Glutamatergic neuron (in vitro differentiated cells): ENCODE results near the gene NDUFA11. TPM values are rescaled to one million over a fixed set of nuclear protein-coding genes. Genes with fewer than 3 reads are reported as not detected.

Source experiments
- DNase-seq: peaks from one replicate; pipeline ENCODE4 v3.0.0; 2022
- H3K27ac Mint-ChIP-seq: one replicate; pipeline ENCODE4 v1.8.0; 2020; ENCODE audit warnings: mild to moderate bottlenecking, mixed read lengths, inconsistent platforms; ENCODE audit not compliant: unreplicated experiment
- H3K27me3 Mint-ChIP-seq: one replicate; pipeline ENCODE4 v1.8.0; 2020; ENCODE audit warnings: mild to moderate bottlenecking, moderate library complexity, mixed read lengths, inconsistent platforms; ENCODE audit not compliant: unreplicated experiment
- H3K36me3 Mint-ChIP-seq: one replicate; pipeline ENCODE4 v1.8.0; 2020; ENCODE audit warnings: mild to moderate bottlenecking, mixed read lengths, inconsistent platforms; ENCODE audit not compliant: unreplicated experiment
- H3K4me1 Mint-ChIP-seq: one replicate; pipeline ENCODE4 v1.8.0; 2020; ENCODE audit warnings: mild to moderate bottlenecking, low read depth, mixed read lengths, inconsistent platforms; ENCODE audit not compliant: unreplicated experiment
- H3K4me3 Mint-ChIP-seq: one replicate; pipeline ENCODE4 v1.8.0; 2020; ENCODE audit warnings: mild to moderate bottlenecking, mixed read lengths, inconsistent platforms; ENCODE audit not compliant: unreplicated experiment
- H3K9me3 Mint-ChIP-seq: one replicate; pipeline ENCODE4 v1.8.0; 2020; ENCODE audit warnings: mild to moderate bottlenecking, moderate library complexity, mixed read lengths, inconsistent platforms; ENCODE audit not compliant: unreplicated experiment
- long read RNA-seq: library from polyadenylated mRNA; unstranded; transcript quantifications from one replicate; pipeline ENCODE4 v2.0.0, GENCODE V29; 2020; ENCODE audit not compliant: unreplicated experiment
- total RNA-seq: library from RNA; stranded (reverse); fragmentation: NEBNext Ultra II Directional; extraction: Animal tissue kit (Norgen Biotek cat#: 25700); gene quantifications from one replicate; pipeline ENCODE4 v1.2.1, GENCODE V29; 2021; ENCODE audit not compliant: unreplicated experiment
- TF ChIP-seq, protein P1 (sequence below): fragments of 200-600 bp; sonication (generic); IDR thresholded peaks from one replicate; pipeline ENCODE4 v1.5.0; 2021; ENCODE audit not compliant: partially characterized antibody, unreplicated experiment

NDUFA11 gene
- total RNA-seq: 193 TPM
- long read RNA-seq, transcript NDUFA11-201 (4 exons, 539 nt): major isoform, 224 of 237 reads
- long read RNA-seq, transcript NDUFA11-205 (3 exons, 2,154 nt): minor isoform, 6 of 237 reads
- long read RNA-seq, partial matches to known transcripts: 1 of 237 reads
- long read RNA-seq, other reads (novel, unspliced or antisense): 4 of 237 reads

DNA sequence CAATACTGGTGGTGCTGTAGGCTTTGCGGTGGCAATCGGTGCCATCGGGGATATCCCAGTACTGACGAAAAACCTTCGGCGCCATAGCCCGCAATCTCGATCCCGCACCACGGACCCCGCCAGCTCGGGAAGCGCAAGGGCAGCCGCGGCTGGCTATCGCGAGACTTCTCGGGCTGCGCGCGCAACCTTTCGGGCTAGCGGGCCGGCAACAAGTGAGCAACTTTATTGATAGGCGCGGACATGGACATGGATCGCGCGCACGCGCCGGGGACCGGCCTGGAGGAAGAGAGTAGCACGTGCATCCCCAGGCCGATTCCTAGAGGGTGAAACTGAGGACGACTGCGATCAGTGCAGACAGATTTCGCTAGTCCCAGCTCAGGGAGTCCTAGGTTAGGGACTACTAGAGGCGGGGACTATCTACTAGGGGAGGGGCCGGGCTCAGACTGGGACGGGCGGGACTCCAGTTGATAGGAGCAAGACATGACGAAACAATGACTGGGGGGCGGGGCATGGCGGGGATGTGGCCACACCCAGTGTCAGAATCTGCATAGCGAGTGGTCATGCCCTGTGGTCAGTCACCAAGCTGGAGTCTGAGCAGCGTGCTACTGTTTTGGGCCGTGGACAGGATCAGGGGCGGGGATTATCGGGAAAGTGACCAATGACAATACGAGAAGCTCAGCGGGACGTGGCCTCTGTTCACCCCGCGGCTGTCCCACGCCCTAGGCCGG lies at the start of gene NDUFA11:
Gene NDUFA11 (minus strand): TSS at position 167 of the 728 bp plus-strand sequence. CDS start 82 bp downstream, at position 85.
- H3K4me3 Mint-ChIP-seq: peak within 1 kb of the TSS; percentile 98
- H3K36me3 Mint-ChIP-seq: no peaks in the 10 kb centered on the region
- peaks cover 10% of the 10 kb centered on the region for H3K9me3 Mint-ChIP-seq
- peak within 1 kb of the TSS; percentile 95 for H3K27ac Mint-ChIP-seq
- DNase-seq: peak; percentile 99
- peaks cover 8% of the 10 kb centered on the region for H3K4me1 Mint-ChIP-seq
- TF ChIP-seq, protein P1, sequence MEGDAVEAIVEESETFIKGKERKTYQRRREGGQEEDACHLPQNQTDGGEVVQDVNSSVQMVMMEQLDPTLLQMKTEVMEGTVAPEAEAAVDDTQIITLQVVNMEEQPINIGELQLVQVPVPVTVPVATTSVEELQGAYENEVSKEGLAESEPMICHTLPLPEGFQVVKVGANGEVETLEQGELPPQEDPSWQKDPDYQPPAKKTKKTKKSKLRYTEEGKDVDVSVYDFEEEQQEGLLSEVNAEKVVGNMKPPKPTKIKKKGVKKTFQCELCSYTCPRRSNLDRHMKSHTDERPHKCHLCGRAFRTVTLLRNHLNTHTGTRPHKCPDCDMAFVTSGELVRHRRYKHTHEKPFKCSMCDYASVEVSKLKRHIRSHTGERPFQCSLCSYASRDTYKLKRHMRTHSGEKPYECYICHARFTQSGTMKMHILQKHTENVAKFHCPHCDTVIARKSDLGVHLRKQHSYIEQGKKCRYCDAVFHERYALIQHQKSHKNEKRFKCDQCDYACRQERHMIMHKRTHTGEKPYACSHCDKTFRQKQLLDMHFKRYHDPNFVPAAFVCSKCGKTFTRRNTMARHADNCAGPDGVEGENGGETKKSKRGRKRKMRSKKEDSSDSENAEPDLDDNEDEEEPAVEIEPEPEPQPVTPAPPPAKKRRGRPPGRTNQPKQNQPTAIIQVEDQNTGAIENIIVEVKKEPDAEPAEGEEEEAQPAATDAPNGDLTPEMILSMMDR: no peak
- peaks cover 16% of the 10 kb centered on the region for H3K27me3 Mint-ChIP-seq

DNA sequence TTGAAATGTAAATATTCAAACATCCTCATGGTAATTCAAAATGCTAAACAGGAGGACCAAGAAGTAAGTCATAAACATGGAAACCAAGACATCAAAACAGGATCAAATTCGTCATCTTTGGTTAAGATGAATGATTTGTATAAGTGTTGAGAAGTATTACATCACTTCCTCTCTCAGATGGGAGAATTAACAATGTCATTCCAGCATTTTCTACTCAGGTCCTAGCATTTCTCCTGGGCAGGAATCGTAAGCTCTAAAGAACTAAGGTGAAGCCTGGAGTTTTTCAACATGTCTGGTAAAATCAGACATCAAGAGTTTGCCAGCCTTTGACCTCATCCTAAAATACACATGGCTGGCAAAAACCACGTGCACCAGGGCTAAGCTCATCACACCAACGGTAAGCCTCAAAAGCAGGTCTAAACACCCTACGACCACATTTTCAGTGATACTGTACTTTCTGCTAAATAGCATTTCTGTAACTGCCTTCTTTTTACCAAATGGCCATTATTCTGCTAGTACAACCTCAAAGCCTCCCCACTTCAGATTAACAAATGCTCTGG lies 49.5 kb upstream of the NDUFA11 start:
- DNase-seq: no peak
- peaks cover 72% of the 10 kb centered on the region for H3K4me1 Mint-ChIP-seq
- TF ChIP-seq, protein P1: no peak
- H3K4me3 Mint-ChIP-seq: peak overlapping the region; percentile 72
- H3K27me3 Mint-ChIP-seq: peaks cover 10% of the 10 kb centered on the region
- peak overlapping the region; percentile 98 for H3K27ac Mint-ChIP-seq
- H3K36me3 Mint-ChIP-seq: no peaks in the 10 kb centered on the region
- H3K9me3 Mint-ChIP-seq: peaks cover 10% of the 10 kb centered on the region

- Mint-ChIP-seq H3K4me1 (peaks cover 72% of the 10 kb centered on the region), H3K36me3 (no peaks in the 10 kb centered on the region), H3K9me3 (peaks cover 10% of the 10 kb centered on the region), H3K27me3 (peaks cover 8% of the 10 kb centered on the region), H3K4me3 (peak overlapping the region; percentile 72), H3K27ac (peak overlapping the region; percentile 98)
- TF ChIP-seq, protein P1: no peak
- DNase-seq: no peak
Observed at GRCh38 chr19:5952193-5953029, 48.8 kb upstream of the NDUFA11 start.

GRCh38 chr19:5951338-5951861 lies 47.8 kb upstream of the NDUFA11 start:
- Mint-ChIP-seq H3K4me3 (peak overlapping the region; percentile 57), H3K27ac (no peak overlapping the region), H3K36me3 (no peaks in the 10 kb centered on the region), H3K9me3 (peaks cover 10% of the 10 kb centered on the region), H3K4me1 (peaks cover 66% of the 10 kb centered on the region), H3K27me3 (peaks cover 8% of the 10 kb centered on the region)
- no peak for DNase-seq
- TF ChIP-seq, protein P1: no peak
